GM21576 (cell line): ENCODE measurements around the gene DOCK6.

Experiments
- ATAC-seq: cut with Tn5 transposase; IDR thresholded peaks from one replicate; pipeline ENCODE4 v1.9.1; 2021; ENCODE audit warnings: mild to moderate bottlenecking, moderate library complexity; ENCODE audit not compliant: unreplicated experiment

DOCK6 gene

DNA sequence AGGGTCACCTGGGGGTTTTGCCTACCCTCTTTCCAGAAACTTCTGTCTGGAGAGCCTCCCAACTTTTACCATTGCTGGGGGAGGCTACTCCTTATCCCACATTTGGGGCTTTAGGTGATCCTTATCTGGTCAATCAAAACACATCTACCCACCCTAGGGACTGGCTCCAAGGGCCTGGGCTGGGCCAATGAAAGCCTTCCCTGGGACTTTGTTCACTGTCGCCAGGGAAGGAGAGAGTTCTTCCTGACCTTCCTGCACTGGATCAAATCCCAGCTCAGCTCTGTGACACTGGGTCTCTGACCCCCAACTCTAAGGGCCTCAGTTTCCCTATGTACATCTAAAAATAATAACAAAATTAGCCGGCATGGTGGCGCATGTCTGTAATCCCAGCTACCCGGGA is 11.1 kb downstream of the DOCK6 start:
- ATAC-seq: no peak

DNA sequence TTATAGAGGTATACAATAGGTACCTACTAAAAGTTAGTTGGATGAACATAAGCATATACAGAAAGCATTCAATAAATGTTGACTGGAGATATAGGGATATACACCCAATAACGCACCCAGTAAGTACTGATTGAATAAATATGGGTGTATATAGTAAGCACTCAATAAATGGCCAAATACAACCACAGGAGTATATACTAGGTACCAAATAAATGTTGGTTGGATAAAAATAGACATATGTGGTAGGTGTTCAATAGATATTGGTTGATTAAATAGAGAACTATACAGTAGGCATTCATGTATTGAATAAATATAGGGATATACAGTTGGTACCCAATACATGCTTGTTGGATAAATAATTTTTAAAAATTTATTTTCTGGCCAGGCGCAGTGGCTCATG is 13.5 kb downstream of the DOCK6 start:
- ATAC-seq: no peak

- no peak for ATAC-seq
Observed at GRCh38 chr19:11247934-11248333, 14.4 kb downstream of the DOCK6 start.

DNA sequence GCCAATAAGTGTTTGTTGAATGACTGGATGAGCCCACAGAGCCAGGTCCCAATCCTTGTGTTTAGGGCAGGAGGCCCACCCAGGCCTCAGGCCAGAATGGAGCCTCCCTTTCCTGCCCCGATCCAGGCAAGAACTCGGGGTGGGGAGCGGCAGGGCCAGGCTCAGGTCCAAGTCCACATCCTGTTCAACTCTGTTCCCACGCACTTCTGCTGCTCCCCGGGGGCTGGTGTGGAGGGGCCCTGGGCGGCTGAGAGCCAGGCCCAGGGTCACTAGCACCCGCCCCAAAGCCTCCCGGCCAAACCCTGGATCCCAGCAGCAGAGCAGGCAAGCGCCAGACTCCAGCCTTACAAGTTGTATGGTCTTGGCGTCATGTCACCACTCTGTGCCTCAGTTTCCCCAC is 14.9 kb downstream of the DOCK6 start:
- ATAC-seq: no peak

- no peak for ATAC-seq
Observed at GRCh38 chr19:11246941-11247340, 15.4 kb downstream of the DOCK6 start.

DNA sequence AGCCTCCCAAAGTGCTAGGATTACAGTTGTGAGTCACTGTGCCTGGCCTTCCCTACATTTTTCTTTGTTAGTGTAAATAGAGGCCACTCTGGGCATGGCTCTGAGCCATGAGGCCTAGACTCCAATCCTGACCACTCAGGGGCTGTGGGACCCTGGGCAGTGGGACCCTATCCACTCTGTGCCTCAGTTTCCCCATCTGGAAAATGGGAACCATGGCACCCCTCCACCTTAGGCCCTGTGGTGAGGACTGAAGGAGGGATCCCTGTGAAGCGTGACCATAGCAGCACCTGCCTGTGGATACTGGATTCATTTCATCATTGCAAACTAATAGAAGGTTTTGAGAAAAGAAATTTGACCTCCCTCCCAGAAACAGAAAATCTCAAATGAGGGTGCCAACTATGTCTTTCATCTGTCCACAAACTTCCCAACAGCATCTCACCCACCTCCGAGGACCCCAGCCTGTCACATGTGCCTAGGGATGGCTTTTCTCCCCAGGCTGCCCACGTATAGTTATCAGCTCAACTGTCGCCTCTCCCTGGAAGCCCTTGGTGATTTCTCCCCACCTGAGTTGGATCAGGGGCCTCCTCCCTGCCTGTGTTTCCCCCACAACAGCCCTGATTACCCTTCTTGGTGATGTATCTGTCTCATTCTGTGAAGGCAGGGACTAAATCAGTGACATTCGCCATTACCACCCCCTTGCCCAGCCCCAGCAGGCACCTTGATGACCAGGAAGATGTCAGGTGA is 17.3 kb downstream of the DOCK6 start:
- no peak for ATAC-seq

DNA sequence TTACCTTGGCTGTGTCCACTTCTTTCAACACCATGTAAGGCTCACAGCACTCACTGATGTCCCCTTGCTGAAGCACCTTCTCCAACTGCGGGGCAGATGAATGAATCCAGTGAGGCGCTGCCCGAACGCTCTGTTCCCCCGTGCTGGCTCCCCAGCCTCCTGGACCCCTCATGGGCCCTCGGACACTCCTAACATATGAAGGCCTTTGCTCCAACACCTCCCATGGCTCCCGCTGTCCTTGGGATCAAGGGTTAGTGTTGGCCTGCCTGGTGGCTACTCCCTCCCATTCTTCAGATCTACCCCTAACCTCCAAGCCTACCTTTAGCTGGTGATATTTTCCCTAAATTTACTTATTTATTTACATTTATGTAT is 18.5 kb downstream of the DOCK6 start:
- ATAC-seq: no peak

DNA sequence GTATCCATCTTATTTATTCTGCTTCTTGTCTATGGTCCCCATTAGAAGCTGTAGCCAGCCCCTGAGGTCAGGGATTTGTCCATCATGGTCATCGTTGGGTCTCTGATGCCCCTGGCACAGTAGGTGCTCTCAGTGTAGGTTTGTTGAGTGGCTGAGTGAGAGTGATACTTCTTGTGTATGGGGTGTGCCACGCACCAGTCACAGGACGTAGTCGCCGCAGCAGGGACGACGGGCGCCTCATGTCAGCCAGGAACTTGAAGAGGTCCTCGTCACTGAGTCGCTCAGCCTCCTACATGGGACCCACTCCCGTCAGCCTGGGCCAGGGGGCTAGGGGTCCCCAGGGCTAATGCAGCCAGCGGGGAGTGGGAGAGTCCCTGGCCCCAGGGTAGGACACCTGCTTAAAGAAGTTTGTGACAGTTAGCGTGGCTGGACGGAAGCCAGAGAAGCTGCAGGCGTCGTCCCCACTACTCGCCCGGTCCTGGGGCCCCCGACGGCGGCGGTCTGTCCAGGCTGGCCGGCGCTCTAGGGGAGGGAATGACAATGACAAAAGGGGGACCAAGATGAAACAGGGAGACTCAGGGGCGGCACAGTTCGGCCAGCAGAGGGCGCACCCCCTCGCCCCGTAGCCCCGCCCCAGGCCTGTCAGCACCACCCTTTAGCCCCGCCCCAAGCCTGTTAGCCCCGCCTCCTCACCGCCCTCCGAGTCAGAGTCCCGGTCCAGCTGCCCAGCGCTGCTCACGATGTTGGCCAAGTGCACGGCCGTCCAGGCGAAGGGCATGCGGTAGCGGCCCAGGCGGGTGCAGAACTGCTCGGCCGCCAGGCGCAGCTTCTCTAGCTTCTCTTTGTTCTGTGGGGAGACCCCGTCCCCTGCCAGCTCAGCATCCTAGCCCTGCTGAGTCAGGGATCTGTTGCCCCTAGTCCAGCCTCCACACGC is 19.2 kb downstream of the DOCK6 start:
- no peak for ATAC-seq

DNA sequence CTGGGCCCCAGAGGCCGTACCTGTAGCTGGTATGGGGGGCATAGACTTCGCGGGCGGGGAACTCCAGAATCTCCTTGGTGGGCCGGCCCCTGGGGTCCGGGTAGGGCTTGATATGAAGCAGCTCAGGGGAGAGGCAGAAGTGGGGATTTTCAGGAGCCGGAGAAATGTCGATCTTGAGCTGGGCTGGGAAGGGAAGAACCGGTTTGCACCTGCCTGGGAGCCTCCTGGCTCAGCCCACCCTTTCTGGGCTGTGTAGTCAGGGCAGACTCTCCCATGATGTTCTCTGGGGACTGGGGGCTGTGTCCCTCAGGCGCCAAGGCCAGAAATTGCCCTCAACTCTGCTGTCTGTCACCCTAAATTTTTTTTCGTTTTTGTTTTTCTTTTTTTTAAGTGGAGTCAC is 20.3 kb downstream of the DOCK6 start:
- no peak for ATAC-seq

GRCh38 chr19:11240008-11240444 is 22.3 kb downstream of the DOCK6 start:
- ATAC-seq: no peak

GRCh38 chr19:11239377-11240000 is 22.8 kb downstream of the DOCK6 start, which contains the start of gene ANGPTL8:
Gene ANGPTL8, plus strand, starts transcription at chr19:11239619. Its CDS starts 19 bp downstream, at chr19:11239638.
- no peak for ATAC-seq

GRCh38 chr19:11238781-11239376 is 23.4 kb downstream of the DOCK6 start:
- no peak for ATAC-seq

DNA sequence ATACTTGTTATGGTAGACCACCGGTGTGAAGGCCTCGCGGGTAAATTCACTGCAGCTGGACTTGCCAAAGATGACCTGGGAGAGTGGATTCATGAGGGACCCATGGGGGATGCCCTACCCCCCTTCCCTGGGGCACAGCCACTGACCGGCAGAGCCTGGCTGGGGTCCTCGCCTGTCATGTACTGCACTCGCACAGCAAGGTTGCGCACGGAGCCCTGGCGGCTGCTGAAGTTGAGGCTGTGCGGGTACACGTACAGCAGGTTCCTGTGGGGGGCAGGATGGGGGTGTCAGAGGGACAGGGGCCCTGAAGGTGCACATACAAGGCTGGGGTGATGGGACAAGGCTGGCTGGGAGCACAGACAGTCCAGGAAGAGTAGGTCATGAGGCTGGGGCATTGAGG is 24.3 kb downstream of the DOCK6 start:
- no peak for ATAC-seq

DNA sequence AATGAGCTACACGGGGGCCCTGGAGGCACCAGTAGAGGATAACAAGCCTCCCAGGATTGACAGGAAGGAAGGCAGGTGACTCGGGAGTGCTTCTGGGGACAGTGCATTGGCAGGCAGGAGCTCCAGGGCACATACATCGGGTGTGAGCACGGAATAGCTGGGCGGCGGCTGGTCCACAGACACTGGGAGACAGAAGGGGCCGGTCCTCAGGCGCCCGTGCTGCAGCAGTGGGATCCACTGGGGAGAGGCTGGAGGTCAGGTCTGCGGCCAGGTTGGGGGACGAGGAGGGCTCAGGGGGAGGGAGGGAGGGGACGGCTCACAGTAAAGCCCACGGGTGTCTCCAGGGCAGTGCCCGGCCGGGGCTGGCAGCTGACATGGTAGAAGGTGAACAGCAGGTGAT is 25.0 kb downstream of the DOCK6 start:
- no peak for ATAC-seq

DNA sequence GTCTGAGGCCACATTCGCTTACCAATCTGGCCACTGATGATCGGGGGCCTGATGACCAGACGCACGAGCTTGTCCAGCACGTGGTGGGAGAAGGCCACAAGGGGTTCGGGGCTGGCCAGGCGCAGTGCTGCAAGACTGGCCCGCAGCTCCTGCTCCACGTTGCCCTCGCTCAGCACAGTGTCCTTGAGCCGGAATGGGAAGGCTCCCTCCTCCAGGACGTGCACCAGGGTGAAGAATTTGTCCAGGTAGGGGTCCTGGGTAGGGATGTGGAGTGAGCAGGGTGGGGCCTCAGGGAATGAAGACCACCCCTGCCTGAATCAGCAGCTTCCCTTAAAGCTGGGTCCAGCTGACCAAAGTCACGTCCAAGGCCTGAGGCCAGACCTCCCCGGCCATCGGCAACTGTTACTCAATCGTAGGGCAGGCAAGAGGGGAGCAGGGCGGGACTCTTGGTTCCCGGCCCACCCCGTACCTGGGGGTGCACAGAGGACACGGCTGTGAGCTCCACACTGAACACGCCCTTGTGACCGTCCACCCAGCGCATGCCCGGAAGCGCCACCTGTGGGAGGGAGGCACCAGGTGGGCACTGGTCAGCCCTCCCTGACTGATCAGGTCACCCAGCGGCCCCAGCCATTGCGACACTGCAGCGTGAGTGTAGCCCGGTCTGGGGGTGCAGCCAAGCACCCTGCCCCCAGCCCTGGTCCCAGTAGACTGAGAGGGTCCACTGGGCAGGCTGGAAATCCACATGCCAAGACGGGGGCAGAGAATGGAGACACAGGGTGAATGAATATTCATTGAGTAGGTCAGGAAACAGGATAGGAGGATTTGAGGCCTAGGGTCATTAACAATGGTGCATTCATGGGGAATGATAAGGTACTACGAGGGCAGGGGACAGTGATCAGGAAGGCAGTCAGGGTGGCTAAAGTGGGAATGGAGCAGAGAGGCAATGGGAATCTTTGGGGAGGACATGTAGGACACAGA is 25.7 kb downstream of the DOCK6 start:
- ATAC-seq: no peak

DNA sequence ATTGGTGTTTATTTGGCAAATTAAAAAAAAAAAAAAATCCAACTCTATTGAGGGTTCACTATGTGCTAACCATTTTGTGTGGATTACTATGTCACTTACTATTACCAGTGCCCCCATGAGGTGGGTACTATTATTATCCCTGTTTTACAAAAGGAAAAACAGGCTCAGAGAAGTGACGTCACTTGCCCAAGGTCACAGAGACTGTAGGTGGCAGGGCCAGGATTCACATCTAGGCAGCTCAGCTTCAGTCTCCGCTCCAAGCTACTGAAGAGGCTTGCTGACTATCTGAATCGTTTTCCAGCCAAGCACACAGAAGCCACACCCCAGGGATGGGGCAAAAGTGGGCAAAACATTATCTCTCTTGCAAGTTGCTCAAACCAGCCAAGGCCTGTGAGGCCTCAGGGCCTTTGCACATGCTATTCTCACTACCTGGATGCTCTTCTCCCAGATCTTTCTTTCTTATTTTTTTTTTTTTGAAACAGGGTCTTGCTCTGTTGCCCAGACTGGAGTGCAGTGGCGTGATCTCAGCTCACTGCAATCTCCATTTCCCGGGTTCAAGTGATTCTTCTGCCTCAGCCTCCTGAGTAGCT is 27.7 kb downstream of the DOCK6 start:
- ATAC-seq: no peak

DNA sequence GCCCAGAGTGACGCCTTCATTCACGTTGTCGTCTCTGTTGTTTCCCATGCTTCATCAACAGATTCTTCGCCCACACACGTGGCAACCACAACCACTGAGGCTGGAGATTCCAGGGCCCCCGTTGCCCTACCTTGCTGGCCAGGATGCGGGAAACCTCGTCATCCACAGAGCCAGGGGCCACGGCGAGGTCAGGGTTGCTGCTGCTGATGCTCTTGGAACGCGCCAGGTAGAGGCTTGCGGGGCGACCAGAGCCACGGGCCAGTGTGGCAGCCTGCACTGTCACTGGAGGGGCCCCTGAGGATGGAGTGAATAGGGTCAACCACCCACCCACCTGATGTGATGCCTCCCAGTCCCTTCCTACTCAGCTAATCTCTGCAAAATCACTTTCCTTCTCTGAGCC is 29.3 kb downstream of the DOCK6 start:
- no peak for ATAC-seq

- no peak for ATAC-seq
Observed at GRCh38 chr19:11232555-11232954, 29.8 kb downstream of the DOCK6 start.

GRCh38 chr19:11230621-11231386 is 31.5 kb downstream of the DOCK6 start:
- ATAC-seq: no peak
